ENCODE results near the gene TP53I13. TPM values are rescaled to one million over a fixed set of nuclear protein-coding genes. Genes with fewer than 3 reads are reported as not detected.

TP53I13 gene
- total and polyA plus RNA-seq, 2 of the 13 experiments (the other 11 are each of a cell fraction or from before 2014, with no cell fraction given): 16.9 to 25.7 TPM

DNA sequence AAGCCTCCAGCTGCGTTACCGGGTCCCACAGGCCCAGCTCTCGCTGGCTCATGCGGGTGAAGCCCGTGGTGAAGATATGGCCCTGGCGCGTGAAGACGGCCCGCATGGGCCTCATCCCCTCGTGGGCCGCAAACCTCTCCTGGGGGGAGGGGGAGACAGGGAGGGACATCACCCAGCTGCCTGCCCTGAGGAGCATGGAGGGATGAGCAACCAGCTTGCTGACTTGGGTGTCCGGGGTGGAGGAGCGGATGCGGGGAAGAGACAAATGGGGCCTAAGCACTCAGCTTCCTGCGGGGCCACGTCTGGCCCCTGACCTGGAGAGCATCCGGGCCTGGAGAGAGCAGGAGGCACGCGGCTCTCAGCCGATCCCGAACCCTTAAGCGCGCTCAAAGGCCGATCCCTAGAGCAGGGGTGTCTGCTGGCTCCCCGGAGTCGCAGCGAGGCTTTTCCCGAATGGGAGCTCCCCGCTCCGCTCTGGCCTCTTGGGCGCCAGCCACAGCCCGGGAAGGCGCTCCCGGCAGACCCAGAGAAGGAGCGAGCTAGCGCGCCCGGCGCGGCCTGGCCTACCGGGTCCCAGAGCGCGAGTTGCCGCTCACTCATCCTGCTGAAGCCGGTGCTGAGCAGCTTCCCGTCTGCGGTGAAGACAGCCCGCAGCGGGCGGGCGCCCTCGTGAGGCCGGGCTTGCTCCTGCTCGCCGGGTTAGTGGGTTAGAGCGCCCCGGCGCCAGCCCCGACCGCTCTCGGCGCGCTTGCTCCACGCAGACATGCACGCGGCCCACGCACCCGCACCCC is 49.2 kb downstream of the TP53I13 start (continued):
- TF ChIP-seq ZNF780A (CRISPR knock-in tag; IDR thresholded peaks at IDR 0.05) (no peak), SP5 (CRISPR knock-in tag; IDR thresholded peaks at IDR 0.05; ENCODE audit: borderline replicate concordance, low read depth) (no peak), RCOR2 (CRISPR knock-in tag; IDR thresholded peaks at IDR 0.05) (no peak), ZNF772 (CRISPR knock-in tag; IDR thresholded peaks at IDR 0.05) (peak; percentile 62), ISL2 (CRISPR knock-in tag; IDR thresholded peaks at IDR 0.05) (0 out of 2 replicates have a peak, but pooled peaks have one; percentile 26), HDAC1 (CRISPR knock-in tag; IDR thresholded peaks at IDR 0.05) (peak; percentile 13), ZNF570 (CRISPR knock-in tag; IDR thresholded peaks at IDR 0.05; ENCODE audit: borderline replicate concordance) (no peak), ZBTB8A (CRISPR knock-in tag; IDR thresholded peaks at IDR 0.05; ENCODE audit: borderline replicate concordance, low read depth) (no peak), ZNF234 (CRISPR knock-in tag; conservative IDR thresholded peaks at IDR 0.05) (no peak), DNMT1 (CRISPR knock-in tag; IDR thresholded peaks at IDR 0.05) (peak; percentile 58; the same call in 1 of the 2 replicates), MEIS1 (CRISPR knock-in tag; IDR thresholded peaks at IDR 0.05; ENCODE audit: borderline replicate concordance) (no peak; the same call in 1 of the 2 replicates), ZSCAN30 (CRISPR knock-in tag; IDR thresholded peaks at IDR 0.05) (no peak), HNRNPUL1 (IDR thresholded peaks at IDR 0.05; ENCODE audit: low read depth, low read length) (no peak), ZNF766 (CRISPR knock-in tag; IDR thresholded peaks at IDR 0.05; ENCODE audit: borderline replicate concordance) (no peak), ZSCAN22 (CRISPR knock-in tag; IDR thresholded peaks at IDR 0.05) (no peak), ZNF7 (CRISPR knock-in tag; IDR thresholded peaks at IDR 0.05) (no peak), ZSCAN20 (CRISPR knock-in tag; IDR thresholded peaks at IDR 0.05; ENCODE audit: borderline replicate concordance) (peak; percentile 87; the same call in 1 of the 2 replicates), ZNF781 (CRISPR knock-in tag; IDR thresholded peaks at IDR 0.05; ENCODE audit: borderline replicate concordance, not compliant biosample characterization) (peak; percentile 59), CCDC6 (CRISPR knock-in tag; IDR thresholded peaks at IDR 0.05) (no peak), ZNF33A (CRISPR knock-in tag; IDR thresholded peaks at IDR 0.05; ENCODE audit: borderline replicate concordance) (no peak), NR1H2 (CRISPR knock-in tag; IDR thresholded peaks at IDR 0.05; ENCODE audit: borderline replicate concordance, low read depth) (no peak), ZNF468 (CRISPR knock-in tag; IDR thresholded peaks at IDR 0.05) (no peak), RBFOX2 (IDR thresholded peaks at IDR 0.05; ENCODE audit: low read depth, low read length) (no peak; the same call in 1 of the 2 replicates), NCOA5 (CRISPR knock-in tag; IDR thresholded peaks at IDR 0.05) (no peak)
- TF ChIP-seq, protein P1, sequence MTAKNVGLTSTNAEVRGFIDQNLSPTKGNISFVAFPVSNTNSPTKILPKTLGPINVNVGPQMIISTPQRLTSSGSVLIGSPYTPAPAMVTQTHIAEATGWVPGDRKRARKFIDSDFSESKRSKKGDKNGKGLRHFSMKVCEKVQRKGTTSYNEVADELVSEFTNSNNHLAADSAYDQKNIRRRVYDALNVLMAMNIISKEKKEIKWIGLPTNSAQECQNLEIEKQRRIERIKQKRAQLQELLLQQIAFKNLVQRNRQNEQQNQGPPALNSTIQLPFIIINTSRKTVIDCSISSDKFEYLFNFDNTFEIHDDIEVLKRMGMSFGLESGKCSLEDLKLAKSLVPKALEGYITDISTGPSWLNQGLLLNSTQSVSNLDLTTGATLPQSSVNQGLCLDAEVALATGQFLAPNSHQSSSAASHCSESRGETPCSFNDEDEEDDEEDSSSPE (CRISPR knock-in tag; IDR thresholded peaks at IDR 0.05): peak; percentile 37; the same call in 1 of the 2 replicates
- TF ChIP-seq, protein P2, sequence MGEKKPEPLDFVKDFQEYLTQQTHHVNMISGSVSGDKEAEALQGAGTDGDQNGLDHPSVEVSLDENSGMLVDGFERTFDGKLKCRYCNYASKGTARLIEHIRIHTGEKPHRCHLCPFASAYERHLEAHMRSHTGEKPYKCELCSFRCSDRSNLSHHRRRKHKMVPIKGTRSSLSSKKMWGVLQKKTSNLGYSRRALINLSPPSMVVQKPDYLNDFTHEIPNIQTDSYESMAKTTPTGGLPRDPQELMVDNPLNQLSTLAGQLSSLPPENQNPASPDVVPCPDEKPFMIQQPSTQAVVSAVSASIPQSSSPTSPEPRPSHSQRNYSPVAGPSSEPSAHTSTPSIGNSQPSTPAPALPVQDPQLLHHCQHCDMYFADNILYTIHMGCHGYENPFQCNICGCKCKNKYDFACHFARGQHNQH (CRISPR knock-in tag; IDR thresholded peaks at IDR 0.05): no peak

All from HepG2 (cell line).